Loucy (cell line): ENCODE results near the gene SIAH2.

Source experiments
- EZH2phosphoT487 ChIP-seq: fragments of 200-600 bp; IDR thresholded peaks from 2 replicates; pipeline ENCODE4 v1.6.1; 2018; ENCODE audit warnings: antibody characterized with exemption, mild to moderate bottlenecking, moderate library complexity, borderline replicate concordance
- TF ChIP-seq, protein P1 (sequence below): fragments of 200-600 bp; sonication (generic); conservative IDR thresholded peaks from 2 replicates; pipeline ENCODE4 v1.5.1; 2014; ENCODE audit warnings: mild to moderate bottlenecking, antibody characterized with exemption, low read length

DNA sequence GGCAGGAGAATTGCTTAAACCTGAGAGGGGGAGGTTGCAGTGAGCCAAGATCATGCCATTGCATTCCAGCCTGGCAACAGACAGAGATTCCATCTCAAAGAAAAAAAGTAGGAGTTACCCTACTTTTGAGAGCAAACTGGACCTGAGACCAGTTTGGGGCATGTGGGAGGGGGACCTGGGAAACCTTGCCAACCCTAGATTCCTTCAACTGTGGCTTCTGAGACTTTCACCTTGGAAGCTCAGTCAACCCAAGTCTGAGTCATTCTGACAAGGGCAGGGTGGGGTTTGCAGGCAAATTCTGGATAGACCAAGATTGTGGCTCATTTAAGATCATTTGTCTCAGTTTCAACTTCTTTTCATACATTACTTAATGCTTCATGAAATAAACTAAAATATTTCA lies 23.8 kb upstream of the SIAH2 start:
- TF ChIP-seq, protein P1, sequence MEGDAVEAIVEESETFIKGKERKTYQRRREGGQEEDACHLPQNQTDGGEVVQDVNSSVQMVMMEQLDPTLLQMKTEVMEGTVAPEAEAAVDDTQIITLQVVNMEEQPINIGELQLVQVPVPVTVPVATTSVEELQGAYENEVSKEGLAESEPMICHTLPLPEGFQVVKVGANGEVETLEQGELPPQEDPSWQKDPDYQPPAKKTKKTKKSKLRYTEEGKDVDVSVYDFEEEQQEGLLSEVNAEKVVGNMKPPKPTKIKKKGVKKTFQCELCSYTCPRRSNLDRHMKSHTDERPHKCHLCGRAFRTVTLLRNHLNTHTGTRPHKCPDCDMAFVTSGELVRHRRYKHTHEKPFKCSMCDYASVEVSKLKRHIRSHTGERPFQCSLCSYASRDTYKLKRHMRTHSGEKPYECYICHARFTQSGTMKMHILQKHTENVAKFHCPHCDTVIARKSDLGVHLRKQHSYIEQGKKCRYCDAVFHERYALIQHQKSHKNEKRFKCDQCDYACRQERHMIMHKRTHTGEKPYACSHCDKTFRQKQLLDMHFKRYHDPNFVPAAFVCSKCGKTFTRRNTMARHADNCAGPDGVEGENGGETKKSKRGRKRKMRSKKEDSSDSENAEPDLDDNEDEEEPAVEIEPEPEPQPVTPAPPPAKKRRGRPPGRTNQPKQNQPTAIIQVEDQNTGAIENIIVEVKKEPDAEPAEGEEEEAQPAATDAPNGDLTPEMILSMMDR: no peak
- TF ChIP-seq EZH2phosphoT487: no peak
